Stimulated activated CD4-positive, alpha-beta T cell treated with anti-CD3 and anti-CD28 coated beads, TNF-alpha, amount 100 ng/mL, for 4 hours (primary cell): Measurements from ENCODE around the gene GLB1L2.

Experiments
- DNase-seq, 3 experiments: peaks; one replicate each; pipeline ENCODE4 v3.0.0-alpha.2; 2020; ENCODE audit warnings: low read depth in 3 of 3

Gene GLB1L2

GRCh38 chr11:134385774-134386565 is 54.2 kb downstream of the GLB1L2 start:
- no peak for DNase-seq

- DNase-seq = no peak
Measured at GRCh38 chr11:134386945-134387344, 55.2 kb downstream of the GLB1L2 start.

GRCh38 chr11:134387501-134387900 is 55.7 kb downstream of the GLB1L2 start:
- DNase-seq = no peak

- no peak for DNase-seq
Measured at GRCh38 chr11:134388590-134388989, 56.8 kb downstream of the GLB1L2 start.

- DNase-seq = no peak
Measured at GRCh38 chr11:134389464-134390180, 57.8 kb downstream of the GLB1L2 start.

- no peak for DNase-seq
Measured at GRCh38 chr11:134390706-134391569, 59.1 kb downstream of the GLB1L2 start.

- DNase-seq = no peak
Measured at GRCh38 chr11:134391656-134392055, 59.9 kb downstream of the GLB1L2 start.

- DNase-seq = no peak
Measured at GRCh38 chr11:134392953-134393615, 61.3 kb downstream of the GLB1L2 start.

- DNase-seq = no peak
Measured at GRCh38 chr11:134393638-134394037, 61.9 kb downstream of the GLB1L2 start.

GRCh38 chr11:134394311-134394710 is 62.5 kb downstream of the GLB1L2 start:
- no peak for DNase-seq

GRCh38 chr11:134395002-134395401 is 63.2 kb downstream of the GLB1L2 start:
- DNase-seq = no peak

GRCh38 chr11:134397304-134398078 is 65.7 kb downstream of the GLB1L2 start:
- no peak for DNase-seq

- DNase-seq = no peak
Measured at GRCh38 chr11:134398079-134398444, 66.3 kb downstream of the GLB1L2 start.

- no peak for DNase-seq
Measured at GRCh38 chr11:134398644-134399292, 67.0 kb downstream of the GLB1L2 start.

GRCh38 chr11:134399293-134399654 is 67.5 kb downstream of the GLB1L2 start:
- no peak for DNase-seq

- DNase-seq = no peak
Measured at GRCh38 chr11:134399996-134400395, 68.2 kb downstream of the GLB1L2 start.

GRCh38 chr11:134401825-134402809 is 70.3 kb downstream of the GLB1L2 start:
- DNase-seq = no peak

- no peak for DNase-seq
Measured at GRCh38 chr11:134402910-134403309, 71.1 kb downstream of the GLB1L2 start.
